T-helper 2 cell treated with Interferon-gamma antibody and Interleukin-4, amounts not matched to agents 5 μg/mL and 100 μg/mL, for 36 hours (primary cell): ENCODE measurements around the gene KCNK15.
"Not testable (repeated sequence)": the region's sequence is repeated elsewhere in the genome, so short reads cannot be mapped to it uniquely, and the experiment has no call there.

Experiments
- DNase-seq: peaks from one replicate; pipeline ENCODE4 v3.0.0; 2021; ENCODE audit warnings: low spot score
- H3K27ac Mint-ChIP-seq: one replicate; pipeline ENCODE4 v1.8.0; 2021; ENCODE audit warnings: mild to moderate bottlenecking, mixed read lengths
- H3K27me3 Mint-ChIP-seq: one replicate; pipeline ENCODE4 v1.8.0; 2021; ENCODE audit warnings: low read depth, mixed read lengths
- H3K36me3 Mint-ChIP-seq: one replicate; pipeline ENCODE4 v1.8.0; 2021; ENCODE audit warnings: low read depth, mixed read lengths
- H3K4me1 Mint-ChIP-seq: one replicate; pipeline ENCODE4 v1.8.0; 2021; ENCODE audit warnings: low read depth, mixed read lengths
- H3K4me3 Mint-ChIP-seq: one replicate; pipeline ENCODE4 v1.8.0; 2022; ENCODE audit warnings: mild to moderate bottlenecking, moderate library complexity, mixed read lengths
- H3K9me3 Mint-ChIP-seq: one replicate; pipeline ENCODE4 v1.8.0; 2021; ENCODE audit warnings: mixed read lengths

The KCNK15 gene

GRCh38 chr20:44750081-44750805 lies 4.6 kb downstream of the KCNK15 start:
- no peak overlapping the region for H3K4me3 Mint-ChIP-seq
- DNase-seq = no peak
- H3K36me3 Mint-ChIP-seq = no peaks in the 10 kb centered on the region
- peaks cover 23% of the 10 kb centered on the region for H3K27me3 Mint-ChIP-seq
- no peaks in the 10 kb centered on the region for H3K9me3 Mint-ChIP-seq
- peaks cover 3% of the 10 kb centered on the region for H3K4me1 Mint-ChIP-seq
- H3K27ac Mint-ChIP-seq = no peak overlapping the region

GRCh38 chr20:44752099-44752931 lies 6.7 kb downstream of the KCNK15 start:
- Mint-ChIP-seq H3K27ac (no peak overlapping the region), H3K36me3 (no peaks in the 10 kb centered on the region), H3K9me3 (no peaks in the 10 kb centered on the region), H3K4me3 (no peak overlapping the region), H3K4me1 (peaks cover 2% of the 10 kb centered on the region), H3K27me3 (peaks cover 10% of the 10 kb centered on the region)
- no peak for DNase-seq

GRCh38 chr20:44754554-44754953 lies 8.9 kb downstream of the KCNK15 start:
- no peak for DNase-seq
- Mint-ChIP-seq H3K9me3 (no peaks in the 10 kb centered on the region), H3K4me1 (no peaks in the 10 kb centered on the region), H3K27ac (no peak overlapping the region), H3K27me3 (peaks cover 2% of the 10 kb centered on the region), H3K4me3 (no peak overlapping the region), H3K36me3 (no peaks in the 10 kb centered on the region)

- no peak for DNase-seq
- no peak overlapping the region for H3K27ac Mint-ChIP-seq
- H3K4me1 Mint-ChIP-seq = no peaks in the 10 kb centered on the region
- peaks cover 5% of the 10 kb centered on the region for H3K27me3 Mint-ChIP-seq
- H3K9me3 Mint-ChIP-seq = no peaks in the 10 kb centered on the region
- H3K4me3 Mint-ChIP-seq = no peak overlapping the region
- H3K36me3 Mint-ChIP-seq = no peaks in the 10 kb centered on the region
These were observed 10.5 kb downstream of the KCNK15 start for GRCh38 chr20:44756011-44756688.

GRCh38 chr20:44756956-44757355 lies 11.3 kb downstream of the KCNK15 start:
- H3K4me1 Mint-ChIP-seq = no peaks in the 10 kb centered on the region
- DNase-seq = no peak
- no peaks in the 10 kb centered on the region for H3K9me3 Mint-ChIP-seq
- peaks cover 5% of the 10 kb centered on the region for H3K27me3 Mint-ChIP-seq
- no peak overlapping the region for H3K27ac Mint-ChIP-seq
- no peak overlapping the region for H3K4me3 Mint-ChIP-seq
- H3K36me3 Mint-ChIP-seq = no peaks in the 10 kb centered on the region

GRCh38 chr20:44758247-44759101 lies 12.8 kb downstream of the KCNK15 start:
- no peaks in the 10 kb centered on the region for H3K4me1 Mint-ChIP-seq
- H3K9me3 Mint-ChIP-seq = no peaks in the 10 kb centered on the region
- H3K4me3 Mint-ChIP-seq = no peak overlapping the region
- H3K36me3 Mint-ChIP-seq = no peaks in the 10 kb centered on the region
- DNase-seq = no peak
- H3K27me3 Mint-ChIP-seq = peaks cover 5% of the 10 kb centered on the region
- H3K27ac Mint-ChIP-seq = no peak overlapping the region

GRCh38 chr20:44759595-44759994 lies 13.9 kb downstream of the KCNK15 start:
- Mint-ChIP-seq H3K27ac (no peak overlapping the region), H3K4me3 (no peak overlapping the region), H3K4me1 (no peaks in the 10 kb centered on the region), H3K27me3 (peaks cover 5% of the 10 kb centered on the region), H3K36me3 (no peaks in the 10 kb centered on the region), H3K9me3 (no peaks in the 10 kb centered on the region)
- DNase-seq = no peak

GRCh38 chr20:44761423-44761822 lies 15.8 kb downstream of the KCNK15 start:
- no peaks in the 10 kb centered on the region for H3K36me3 Mint-ChIP-seq
- no peaks in the 10 kb centered on the region for H3K9me3 Mint-ChIP-seq
- peaks cover 5% of the 10 kb centered on the region for H3K27me3 Mint-ChIP-seq
- no peak overlapping the region for H3K4me3 Mint-ChIP-seq
- DNase-seq = no peak
- no peaks in the 10 kb centered on the region for H3K4me1 Mint-ChIP-seq
- H3K27ac Mint-ChIP-seq = no peak overlapping the region

GRCh38 chr20:44762466-44763140 lies 16.9 kb downstream of the KCNK15 start:
- Mint-ChIP-seq H3K4me1 (no peaks in the 10 kb centered on the region), H3K27ac (no peak overlapping the region), H3K4me3 (no peak overlapping the region), H3K36me3 (no peaks in the 10 kb centered on the region), H3K9me3 (no peaks in the 10 kb centered on the region), H3K27me3 (peaks cover 5% of the 10 kb centered on the region)
- no peak for DNase-seq

GRCh38 chr20:44763798-44764197 lies 18.1 kb downstream of the KCNK15 start:
- not testable (repeated sequence) for H3K27me3 Mint-ChIP-seq, H3K4me3 Mint-ChIP-seq, H3K27ac Mint-ChIP-seq

GRCh38 chr20:44765091-44765490 lies 19.4 kb downstream of the KCNK15 start:
- Mint-ChIP-seq H3K9me3 (no peaks in the 10 kb centered on the region), H3K4me1 (no peaks in the 10 kb centered on the region), H3K4me3 (no peak overlapping the region), H3K27me3 (peaks cover under 1% of the 10 kb centered on the region), H3K27ac (no peak overlapping the region), H3K36me3 (no peaks in the 10 kb centered on the region)
- no peak for DNase-seq

More at GRCh38 chr20:44763798-44764197, 18.1 kb downstream of the KCNK15 start:
- not testable (repeated sequence) for H3K4me1 Mint-ChIP-seq, DNase-seq, H3K9me3 Mint-ChIP-seq, H3K36me3 Mint-ChIP-seq

- Mint-ChIP-seq H3K36me3 (no peaks in the 10 kb centered on the region), H3K27me3 (peaks cover 2% of the 10 kb centered on the region), H3K9me3 (no peaks in the 10 kb centered on the region), H3K27ac (no peak overlapping the region), H3K4me3 (no peak overlapping the region), H3K4me1 (no peaks in the 10 kb centered on the region)
- no peak for DNase-seq
These were observed 20.2 kb downstream of the KCNK15 start for GRCh38 chr20:44765701-44766347.

- Mint-ChIP-seq H3K4me1 (no peaks in the 10 kb centered on the region), H3K27ac (no peak overlapping the region), H3K27me3 (peaks cover 4% of the 10 kb centered on the region), H3K36me3 (no peaks in the 10 kb centered on the region), H3K4me3 (no peak overlapping the region), H3K9me3 (no peaks in the 10 kb centered on the region)
- no peak for DNase-seq
These were observed 22.6 kb downstream of the KCNK15 start for GRCh38 chr20:44768256-44768655.
